Vagina (tissue), 2 donors: Measurements from ENCODE around the gene SGCD. TPM values are rescaled to one million over a fixed set of nuclear protein-coding genes. Genes with fewer than 3 reads are reported as not detected.

Experiments
- DNase-seq, 2 donors: peaks; one replicate each; pipeline ENCODE4 v3.0.0-alpha.2; 2017; ENCODE audit errors: extremely low spot score in 2 of 2
- H3K27ac ChIP-seq: fragments of 200-600 bp; sonication (generic); one replicate; pipeline ENCODE4 v1.5.1; 2019
- H3K27me3 ChIP-seq: fragments of 200-600 bp; sonication (generic); one replicate; pipeline ENCODE4 v1.5.1; 2019
- H3K36me3 ChIP-seq, 2 donors: fragments of 200-600 bp; sonication (generic); one replicate each; pipeline ENCODE4 v1.5.1; 2017 to 2019
- H3K4me1 ChIP-seq: fragments of 200-600 bp; sonication (generic); one replicate; pipeline ENCODE4 v1.5.1; 2019
- H3K4me3 ChIP-seq, 2 donors: fragments of 200-600 bp; sonication (generic); 1 replicate in 1 of 2; 2 replicates in 1 of 2; pipeline ENCODE4 v1.5.1; 2016 to 2019
- H3K9me3 ChIP-seq: fragments of 200-600 bp; sonication (generic); one replicate; pipeline ENCODE4 v1.5.1; 2019
- CTCF ChIP-seq, 3 experiments: fragments of 450-650 bp in 2 of 3; fragments of 200-600 bp in 1 of 3; sonication (generic) in 1 of 3; IDR thresholded peaks; one replicate each; pipeline ENCODE4 v1.5.1; 2017 to 2019; ENCODE audit warnings: antibody characterized with exemption in 3 of 3, mild to moderate bottlenecking in 2 of 3, moderate library complexity in 2 of 3
- POLR2A ChIP-seq, 2 donors: fragments of 450-650 bp; IDR thresholded peaks; one replicate each; pipeline ENCODE4 v1.6.1; 2017; ENCODE audit warnings: antibody characterized with exemption in 2 of 2, mild to moderate bottlenecking in 2 of 2, moderate library complexity in 2 of 2
- POLR2AphosphoS5 ChIP-seq, 2 donors: sonication (generic); formaldehyde crosslinking; IDR thresholded peaks; one replicate each; pipeline ENCODE4 v1.9.0; 2017; ENCODE audit warnings: antibody characterized with exemption in 2 of 2, mild to moderate bottlenecking in 2 of 2, low read depth in 1 of 2; ENCODE audit not compliant: insufficient read depth in 1 of 2
- intact Hi-C: fragments of 100-400 bp; cut with DNase I; formaldehyde crosslinking; loops from one replicate; pipeline ENCODE4 v1.15.1; 2023
- total RNA-seq: library from RNA; depleted of rRNA; stranded (reverse); fragments of >200 nt; gene quantifications from one replicate; pipeline ENCODE4 v1.2.3, GENCODE V29; 2016

The SGCD gene
- total RNA-seq, 1 donor from 2014 or later: 6.9 TPM

GRCh38 chr5:156367597-156367996 is 40.6 kb downstream of the SGCD start:
- no peak overlapping the region for H3K27ac ChIP-seq
- H3K36me3 ChIP-seq: no peaks in the 10 kb centered on the region
- H3K27me3 ChIP-seq: no peaks in the 10 kb centered on the region
- peaks cover 5% of the 10 kb centered on the region for H3K4me1 ChIP-seq
- no peak overlapping the region for H3K4me3 ChIP-seq
- no peak for DNase-seq
- intact Hi-C loops: no loop called here
- no peaks in the 10 kb centered on the region for H3K9me3 ChIP-seq
- TF ChIP-seq CTCF (IDR thresholded peaks at IDR 0.05) (no peak), POLR2A (IDR thresholded peaks at IDR 0.05) (no peak), POLR2AphosphoS5 (IDR thresholded peaks at IDR 0.05; ENCODE audit: insufficient read depth in 1 of 2, low read depth in 1 of 2) (no peak)

- Histone ChIP-seq H3K9me3 (no peaks in the 10 kb centered on the region), H3K27me3 (no peaks in the 10 kb centered on the region), H3K4me3 (no peak overlapping the region), H3K27ac (no peak overlapping the region), H3K4me1 (no peaks in the 10 kb centered on the region), H3K36me3 (no peaks in the 10 kb centered on the region)
- no peak for TF ChIP-seq POLR2A (IDR thresholded peaks at IDR 0.05)
- TF ChIP-seq CTCF (IDR thresholded peaks at IDR 0.05): no peak
- no peak for TF ChIP-seq POLR2AphosphoS5 (IDR thresholded peaks at IDR 0.05; ENCODE audit: insufficient read depth in 1 of 2, low read depth in 1 of 2)
- DNase-seq: no peak
- intact Hi-C loops: no loop called here
These were observed 49.0 kb downstream of the SGCD start for GRCh38 chr5:156375895-156376495.

- DNase-seq: no peak
- no peak overlapping the region for H3K4me3 ChIP-seq
- intact Hi-C loops: no loop called here
- no peaks in the 10 kb centered on the region for H3K36me3 ChIP-seq
- H3K4me1 ChIP-seq: no peaks in the 10 kb centered on the region
- H3K27me3 ChIP-seq: no peaks in the 10 kb centered on the region
- TF ChIP-seq POLR2AphosphoS5 (IDR thresholded peaks at IDR 0.05; ENCODE audit: insufficient read depth in 1 of 2, low read depth in 1 of 2) (no peak), POLR2A (IDR thresholded peaks at IDR 0.05) (no peak), CTCF (IDR thresholded peaks at IDR 0.05) (no peak)
- H3K27ac ChIP-seq: no peak overlapping the region
- no peaks in the 10 kb centered on the region for H3K9me3 ChIP-seq
These were observed 49.8 kb downstream of the SGCD start for GRCh38 chr5:156376751-156377150.

- TF ChIP-seq CTCF (IDR thresholded peaks at IDR 0.05) (no peak), POLR2A (IDR thresholded peaks at IDR 0.05) (no peak), POLR2AphosphoS5 (IDR thresholded peaks at IDR 0.05; ENCODE audit: insufficient read depth in 1 of 2, low read depth in 1 of 2) (no peak)
- Histone ChIP-seq H3K27me3 (no peaks in the 10 kb centered on the region), H3K4me1 (peaks cover 5% of the 10 kb centered on the region), H3K27ac (no peak overlapping the region), H3K9me3 (no peaks in the 10 kb centered on the region), H3K36me3 (no peaks in the 10 kb centered on the region), H3K4me3 (no peak overlapping the region)
- DNase-seq: no peak
- intact Hi-C loops: no loop called here
These were observed 51.2 kb downstream of the SGCD start for GRCh38 chr5:156378159-156378558.

GRCh38 chr5:156379206-156379605 is 52.2 kb downstream of the SGCD start:
- intact Hi-C loops: no loop called here
- H3K36me3 ChIP-seq: no peaks in the 10 kb centered on the region
- no peaks in the 10 kb centered on the region for H3K9me3 ChIP-seq
- peaks cover 7% of the 10 kb centered on the region for H3K4me1 ChIP-seq
- DNase-seq: no peak
- H3K27me3 ChIP-seq: no peaks in the 10 kb centered on the region
- no peak overlapping the region for H3K4me3 ChIP-seq
- no peak overlapping the region for H3K27ac ChIP-seq
- no peak for TF ChIP-seq CTCF (IDR thresholded peaks at IDR 0.05)
- no peak for TF ChIP-seq POLR2A (IDR thresholded peaks at IDR 0.05)
- no peak for TF ChIP-seq POLR2AphosphoS5 (IDR thresholded peaks at IDR 0.05; ENCODE audit: insufficient read depth in 1 of 2, low read depth in 1 of 2)
